ENCODE measurements around the gene CD300LD.
"Not testable (repeated sequence)": the region's sequence is repeated elsewhere in the genome, so short reads cannot be mapped to it uniquely, and the experiment has no call there.

Gene CD300LD

DNA sequence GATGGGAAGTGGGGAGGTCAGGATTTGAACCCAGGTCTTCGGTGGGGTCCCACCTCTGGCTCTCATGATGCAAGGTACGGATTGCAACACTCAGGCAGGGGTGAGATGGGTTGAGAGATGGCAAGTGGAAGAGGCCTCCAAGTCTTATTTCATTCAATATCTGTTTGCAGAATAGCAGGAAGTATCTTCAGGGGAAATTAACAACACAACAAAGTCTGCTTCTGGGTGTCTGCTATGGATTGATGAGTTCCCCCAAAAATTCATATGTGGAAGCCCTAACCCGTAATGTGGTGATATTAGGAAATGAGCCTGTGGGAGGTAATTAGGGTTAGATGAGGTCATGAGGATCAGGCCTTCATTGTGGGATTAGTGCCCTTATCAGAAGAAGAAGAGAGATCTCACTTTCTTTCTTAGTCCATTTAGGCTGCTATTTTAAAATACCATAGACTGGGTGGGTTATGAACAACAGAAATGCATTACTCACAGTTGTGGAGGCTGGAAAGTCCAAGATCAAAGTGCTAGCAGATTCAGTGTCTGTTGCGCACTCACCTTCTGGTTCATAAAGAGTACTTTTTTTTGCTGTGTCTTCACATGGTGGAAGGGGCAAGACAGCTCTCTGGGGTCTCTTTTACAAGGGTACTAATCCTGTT is 20.3 kb downstream of the CD300LD start:
- DNase-seq: no peak

- peak; percentile 91 for DNase-seq
Observed at GRCh38 chr17:74569020-74570003, 22.8 kb downstream of the CD300LD start.

GRCh38 chr17:74568106-74568873 is 23.8 kb downstream of the CD300LD start:
- no peak for DNase-seq

GRCh38 chr17:74567397-74567796 is 24.7 kb downstream of the CD300LD start, which contains the start of gene CD300H:
CD300H (minus strand) TSS chr17:74567509.
- no peak for DNase-seq

DNA sequence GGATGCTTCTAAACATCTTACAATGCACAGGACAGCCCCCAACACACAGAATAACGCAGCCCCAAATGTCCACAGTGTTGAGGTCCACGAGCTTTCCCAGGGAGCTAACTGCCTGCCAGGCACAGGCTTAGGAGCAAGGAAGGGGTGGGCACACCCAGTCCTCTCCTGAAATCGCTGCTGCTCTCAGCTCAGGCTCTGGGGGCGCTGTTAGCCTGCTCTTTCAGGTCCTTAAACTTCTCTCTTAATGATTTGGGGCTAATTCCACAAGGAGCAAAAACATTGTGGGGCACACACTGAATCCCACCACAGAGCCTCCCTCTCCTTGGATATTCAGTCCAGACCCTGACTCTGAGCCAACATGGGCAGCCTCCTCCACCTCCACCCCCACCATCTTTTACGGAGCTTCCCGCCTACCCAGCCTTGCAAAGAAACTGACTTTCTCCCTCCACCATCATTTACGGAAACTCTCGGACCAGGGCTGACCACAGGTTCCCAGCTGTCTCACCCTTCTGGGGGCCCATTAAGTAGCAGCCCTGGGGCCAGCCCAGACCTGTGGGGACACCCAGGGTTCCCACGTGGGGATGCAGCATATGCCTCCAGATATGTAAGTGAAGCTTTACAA is 25.8 kb downstream of the CD300LD start:
- DNase-seq: peak; percentile 13

DNA sequence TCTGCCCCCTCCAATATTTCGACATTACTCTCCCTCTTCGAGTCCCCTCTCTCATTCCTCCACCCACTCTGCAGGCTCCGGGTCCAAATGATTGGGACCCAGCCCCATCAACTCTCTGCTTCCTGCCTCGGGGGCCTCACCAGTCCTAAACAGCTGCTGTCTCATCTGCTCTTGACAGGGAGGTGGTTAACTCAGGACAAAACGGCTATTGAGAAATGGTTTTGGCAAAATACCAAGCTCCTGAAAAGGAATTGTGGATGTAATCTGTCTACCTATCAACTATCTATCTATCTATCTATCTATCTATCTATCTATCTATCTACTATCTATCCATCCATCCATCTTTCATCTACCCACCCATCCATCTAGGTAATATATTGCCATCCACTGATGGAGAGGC is 27.0 kb downstream of the CD300LD start:
- DNase-seq: no peak

- DNase-seq: no peak
Observed at GRCh38 chr17:74563358-74563757, 28.7 kb downstream of the CD300LD start.

DNA sequence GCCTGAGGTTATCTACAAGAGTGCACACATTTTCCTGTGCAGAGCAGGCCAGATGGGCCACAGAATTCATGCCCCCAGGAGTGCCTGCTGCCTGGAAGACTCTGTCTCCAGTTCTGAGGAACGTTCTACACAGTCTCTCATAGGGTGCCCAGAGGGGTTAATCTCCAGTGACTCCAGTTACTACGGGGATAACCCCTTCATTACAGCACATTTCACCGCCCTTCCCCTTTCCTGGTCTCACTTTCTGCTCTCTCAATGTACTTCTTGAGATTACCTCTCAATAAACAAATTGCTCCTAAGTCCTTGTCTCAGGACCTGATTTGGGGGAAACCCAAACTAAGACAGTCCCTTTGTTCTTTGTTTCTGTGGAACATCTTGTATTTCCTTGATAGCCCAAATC is 30.5 kb downstream of the CD300LD start:
- DNase-seq: no peak

GRCh38 chr17:74558882-74559519 is 33.1 kb downstream of the CD300LD start:
- no peak for DNase-seq

DNA sequence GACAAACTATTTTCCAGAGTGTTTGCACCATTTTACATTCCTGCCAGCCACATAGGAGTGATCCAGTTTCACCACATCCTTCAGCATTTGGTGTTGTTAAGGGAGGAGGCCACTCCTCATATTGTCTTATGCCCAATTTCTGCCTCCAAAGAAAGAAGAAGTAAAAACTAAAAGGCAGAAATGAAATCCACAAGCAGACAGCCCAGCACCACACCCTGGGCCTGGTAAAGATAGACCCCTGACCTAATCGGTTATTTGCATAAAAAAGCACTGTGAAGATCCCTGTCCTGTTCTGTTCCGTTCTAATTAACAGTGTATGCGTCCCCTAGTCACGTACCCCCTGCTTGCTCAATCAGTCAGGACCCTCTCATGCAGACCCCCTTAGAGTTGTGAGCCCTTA is 33.7 kb downstream of the CD300LD start:
- not testable (repeated sequence) for DNase-seq

GRCh38 chr17:74555427-74555940 is 36.6 kb downstream of the CD300LD start:
- no peak for DNase-seq

DNA sequence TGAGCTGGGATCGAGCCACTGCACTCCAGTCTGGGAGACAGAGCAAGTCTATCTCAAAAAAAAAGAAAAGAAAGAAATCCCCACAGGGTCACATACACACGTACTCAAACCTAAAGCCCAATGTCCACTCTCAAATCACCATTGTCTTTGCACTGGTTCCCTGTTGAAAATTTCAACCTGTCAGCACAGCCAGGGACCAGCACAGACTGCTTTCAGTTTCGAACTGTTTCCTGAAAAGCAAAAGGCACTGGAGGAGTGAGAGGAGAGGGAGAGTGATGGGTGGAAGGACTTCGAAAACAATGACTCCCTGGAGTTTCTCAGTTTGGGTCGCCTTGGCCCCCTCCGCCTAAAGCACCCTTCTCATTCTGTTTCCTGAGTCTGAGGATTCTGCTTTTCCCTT is 37.2 kb downstream of the CD300LD start:
- no peak for DNase-seq

- no peak for DNase-seq
Observed at GRCh38 chr17:74552037-74552436, 40.0 kb downstream of the CD300LD start.

GRCh38 chr17:74550602-74551001 is 41.5 kb downstream of the CD300LD start:
- no peak for DNase-seq

DNA sequence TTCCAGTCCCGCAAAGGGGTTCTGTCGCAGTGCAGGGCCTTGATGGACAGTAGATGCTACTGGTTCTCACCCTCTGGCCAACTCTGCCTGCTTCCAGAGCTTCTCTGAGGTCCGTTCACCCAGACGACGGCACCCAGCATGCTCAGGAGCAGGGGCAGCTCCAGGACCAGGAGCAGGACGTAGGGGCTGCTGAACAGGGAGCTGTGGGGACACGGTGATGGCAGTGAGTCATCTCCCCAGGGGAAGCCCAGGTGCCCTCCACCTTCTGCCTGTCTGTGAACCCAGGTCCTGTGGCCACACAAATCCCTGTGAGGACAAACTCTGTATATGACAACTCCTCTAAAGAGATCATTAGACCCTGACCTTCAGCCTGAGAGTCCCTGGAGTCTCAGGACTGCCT is 42.7 kb downstream of the CD300LD start:
- no peak for DNase-seq

DNA sequence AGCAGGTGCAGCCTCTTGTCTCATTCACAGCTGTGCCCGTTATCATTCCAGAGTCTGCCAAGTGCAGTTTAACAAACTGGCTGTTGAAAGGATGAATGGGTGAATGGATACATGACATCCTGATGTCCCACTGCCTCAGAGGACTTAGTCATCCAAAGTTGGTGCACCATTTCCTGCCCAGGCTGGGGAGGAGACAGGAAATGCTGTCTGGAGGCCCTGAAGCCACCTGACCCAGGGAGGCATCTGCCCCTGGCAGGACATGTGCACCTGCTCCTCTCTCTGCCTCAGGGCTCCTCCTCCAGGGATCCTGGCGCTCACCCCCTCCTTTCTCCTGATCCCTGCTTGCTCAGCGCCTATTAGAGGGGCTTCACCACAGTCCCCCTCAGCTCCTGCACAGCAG is 44.3 kb downstream of the CD300LD start:
- no peak for DNase-seq

GRCh38 chr17:74547264-74547663 is 44.8 kb downstream of the CD300LD start:
- no peak for DNase-seq

DNA sequence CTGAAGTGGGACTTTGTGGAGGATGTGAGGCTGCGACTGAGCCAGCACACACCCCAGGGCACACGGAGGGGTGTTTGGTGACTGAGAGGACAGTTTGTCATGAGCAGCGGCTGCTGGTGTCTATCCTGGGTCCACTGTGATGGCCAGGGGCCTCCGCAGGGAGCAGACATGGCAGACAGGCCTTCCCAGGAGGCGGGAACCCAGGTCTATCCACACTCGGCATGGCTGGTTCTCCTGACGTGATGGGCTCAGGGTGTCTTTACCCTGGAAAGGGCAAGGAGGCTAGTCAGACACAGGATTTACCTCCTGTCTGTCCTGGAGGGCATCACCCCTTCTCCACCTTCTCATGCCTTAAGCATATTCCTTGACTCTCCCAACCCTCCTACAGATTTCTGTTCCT is 45.5 kb downstream of the CD300LD start:
- DNase-seq: no peak

DNA sequence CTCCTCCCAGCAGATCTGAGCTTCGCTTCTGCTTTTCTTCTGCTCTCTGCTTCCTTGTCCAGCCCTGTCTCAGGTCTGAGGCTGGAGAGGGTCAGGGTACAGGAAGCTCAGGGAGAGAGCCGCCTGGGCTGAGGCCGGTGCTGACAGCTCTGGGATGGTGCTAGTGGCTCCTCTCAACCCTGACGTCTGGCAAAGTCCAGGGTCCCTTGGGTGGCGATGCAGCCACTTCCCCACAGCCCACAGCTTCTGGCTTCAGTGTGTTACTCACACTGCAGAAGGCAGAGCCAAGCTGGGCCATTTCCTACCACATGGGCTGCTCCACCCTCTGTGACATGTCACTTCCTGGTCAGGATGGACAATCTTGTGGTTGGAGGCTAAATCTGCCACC is 46.2 kb downstream of the CD300LD start, which contains the start of gene CD300C:
Gene CD300C, minus strand, starts transcription at position 273 of the 388 bp plus-strand sequence. CDS start 333 bp downstream, outside the sequence.
- DNase-seq: no peak

- no peak for DNase-seq
Observed at GRCh38 chr17:74544991-74545842, 46.9 kb downstream of the CD300LD start.
